Measurements from ENCODE around the gene MFAP5. TPM values are rescaled to one million over a fixed set of nuclear protein-coding genes. Genes with fewer than 3 reads are reported as not detected.

The MFAP5 gene
- total RNA-seq, 4 donors from 2014 or later: 23.2 to 117 (median 33.2) TPM

GRCh38 chr12:8644345-8645248, 18.0 kb downstream of the MFAP5 start:
- 60 to 62% methylated on average over 5 of the region's 5 CpGs for WGBS, 2 donors
- TF ChIP-seq POLR2A (IDR thresholded peaks at IDR 0.05): no peak
- no peak for TF ChIP-seq CTCF (IDR thresholded peaks at IDR 0.05)
- peak in 1 of 2 donors; percentile 54 for DNase-seq (ENCODE audit: low spot score in 2 of 2)
- intact Hi-C loops (cut with DNase I; ENCODE audit: low total_unique reads): no loop called here
- no peak overlapping the region for H3K4me3 ChIP-seq (ENCODE audit: low read depth, poor library complexity, severe bottlenecking)

- intact Hi-C loops (cut with DNase I; ENCODE audit: low total_unique reads): no loop called here
- 67 to 74% methylated on average over 1 of the region's 1 CpG for WGBS, 2 donors
- no peak overlapping the region for H3K4me3 ChIP-seq (ENCODE audit: low read depth, poor library complexity, severe bottlenecking)
- no peak for DNase-seq (ENCODE audit: low spot score in 2 of 2)
- TF ChIP-seq POLR2A (IDR thresholded peaks at IDR 0.05) (no peak), CTCF (IDR thresholded peaks at IDR 0.05) (no peak)
These were observed 19.9 kb downstream of the MFAP5 start for GRCh38 chr12:8642775-8643174.

GRCh38 chr12:8639936-8640335, 22.7 kb downstream of the MFAP5 start:
- intact Hi-C loops (cut with DNase I; ENCODE audit: low total_unique reads): no loop called here
- 87 to 95% methylated on average over 2 of the region's 2 CpGs for WGBS, 2 donors
- no peak overlapping the region for H3K4me3 ChIP-seq (ENCODE audit: low read depth, poor library complexity, severe bottlenecking)
- TF ChIP-seq POLR2A (IDR thresholded peaks at IDR 0.05) (no peak), CTCF (IDR thresholded peaks at IDR 0.05) (no peak)
- DNase-seq (ENCODE audit: low spot score in 2 of 2): no peak

GRCh38 chr12:8638951-8639350, 23.7 kb downstream of the MFAP5 start:
- intact Hi-C loops (cut with DNase I; ENCODE audit: low total_unique reads): no loop called here
- 70% methylated on average over 4 of the region's 4 CpGs for WGBS, 2 donors
- no peak overlapping the region for H3K4me3 ChIP-seq (ENCODE audit: low read depth, poor library complexity, severe bottlenecking)
- TF ChIP-seq CTCF (IDR thresholded peaks at IDR 0.05) (no peak), POLR2A (IDR thresholded peaks at IDR 0.05) (no peak)
- no peak for DNase-seq (ENCODE audit: low spot score in 2 of 2)

GRCh38 chr12:8637666-8638065, 25.0 kb downstream of the MFAP5 start:
- no peak overlapping the region for H3K4me3 ChIP-seq (ENCODE audit: low read depth, poor library complexity, severe bottlenecking)
- TF ChIP-seq CTCF (IDR thresholded peaks at IDR 0.05): no peak
- no peak for TF ChIP-seq POLR2A (IDR thresholded peaks at IDR 0.05)
- intact Hi-C loops (cut with DNase I; ENCODE audit: low total_unique reads): no loop called here
- DNase-seq (ENCODE audit: low spot score in 2 of 2): no peak
- 52 to 61% methylated on average over 4 of the region's 4 CpGs for WGBS, 2 donors

All from lower leg skin (tissue), 4 donors.